SIG-M5 (cell line): ENCODE measurements around the gene FER.
A peak's percentile ranks its signal among the peaks of the same experiment; 100 is the strongest.
"Not testable (repeated sequence)": the region's sequence is repeated elsewhere in the genome, so short reads cannot be mapped to it uniquely, and the experiment has no call there.

Source experiments
- DNase-seq: peaks from one replicate; lab custom pipeline; 2025; lab: John Stamatoyannopoulos, UW

FER gene

DNA sequence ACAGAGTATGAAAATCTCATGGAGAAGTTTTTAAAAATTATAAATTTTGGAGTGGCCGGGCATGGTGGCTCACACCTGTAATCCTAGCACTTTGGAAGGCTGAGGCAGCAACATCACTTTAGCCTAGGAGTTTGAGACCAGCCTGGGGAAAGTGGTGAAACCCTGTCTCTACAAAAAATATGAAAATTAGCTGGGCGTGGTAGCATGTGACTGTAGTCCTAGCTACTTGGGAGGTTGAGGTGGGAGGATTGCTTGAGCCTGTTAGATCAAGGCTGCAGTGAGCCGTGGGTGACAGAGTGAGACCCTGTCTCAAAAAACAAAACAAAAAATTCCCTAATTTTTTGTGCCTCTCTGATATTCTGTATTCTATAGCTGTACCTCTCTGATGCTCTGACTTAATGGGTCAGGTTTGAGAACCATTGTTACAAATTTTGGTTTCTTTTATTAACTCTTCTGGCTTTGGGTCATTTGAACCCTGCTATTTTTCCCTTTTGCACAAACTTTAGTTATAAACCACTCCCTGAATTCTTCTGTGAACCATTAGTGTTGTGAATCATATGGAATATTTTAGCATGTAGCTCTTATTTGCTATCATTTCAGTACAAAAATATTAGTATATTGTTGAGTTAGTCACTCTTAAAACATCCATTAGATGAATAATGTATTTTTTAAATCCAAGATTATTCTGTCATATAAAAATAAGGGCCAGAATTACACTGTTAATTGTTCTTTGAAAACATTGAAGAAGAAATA lies 51.0 kb downstream of the FER start:
- DNase-seq: no peak

DNA sequence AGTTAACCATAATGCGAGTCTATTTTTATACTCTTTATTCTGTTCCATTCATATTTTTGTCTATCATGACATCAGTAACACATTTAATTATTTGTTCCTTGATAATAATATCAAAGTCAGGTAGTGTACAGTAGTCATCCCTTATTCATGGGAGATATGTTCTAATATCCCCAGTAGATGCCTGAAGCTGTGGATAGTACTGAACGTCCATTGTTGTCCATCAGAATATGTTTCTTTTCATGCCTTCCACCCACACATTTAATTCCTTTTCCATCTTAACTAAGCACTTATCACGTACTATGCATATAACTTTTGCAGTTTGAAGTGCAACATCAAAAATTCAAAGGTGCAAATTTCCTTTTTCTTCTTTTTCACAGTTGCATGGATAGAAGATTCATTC lies 53.6 kb downstream of the FER start:
- DNase-seq: no peak

DNA sequence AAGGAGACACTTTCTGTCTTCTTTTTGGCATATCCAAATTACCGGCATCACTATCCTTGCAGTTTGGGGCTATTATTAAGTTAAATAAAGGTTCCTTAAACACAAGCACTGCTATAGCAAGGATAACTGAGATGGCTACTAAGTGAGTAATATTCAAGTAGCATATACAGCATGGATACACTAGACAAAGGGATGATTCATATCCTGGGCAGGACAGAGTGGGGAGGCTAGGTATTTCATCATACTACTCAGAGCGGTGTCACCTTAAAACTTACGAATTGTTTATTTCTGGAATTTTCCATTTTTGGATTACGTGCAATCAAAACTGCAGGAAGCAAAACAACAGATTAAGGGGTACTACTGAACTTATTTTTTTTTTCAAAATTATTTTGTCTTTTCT lies 54.1 kb downstream of the FER start:
- no peak for DNase-seq

DNA sequence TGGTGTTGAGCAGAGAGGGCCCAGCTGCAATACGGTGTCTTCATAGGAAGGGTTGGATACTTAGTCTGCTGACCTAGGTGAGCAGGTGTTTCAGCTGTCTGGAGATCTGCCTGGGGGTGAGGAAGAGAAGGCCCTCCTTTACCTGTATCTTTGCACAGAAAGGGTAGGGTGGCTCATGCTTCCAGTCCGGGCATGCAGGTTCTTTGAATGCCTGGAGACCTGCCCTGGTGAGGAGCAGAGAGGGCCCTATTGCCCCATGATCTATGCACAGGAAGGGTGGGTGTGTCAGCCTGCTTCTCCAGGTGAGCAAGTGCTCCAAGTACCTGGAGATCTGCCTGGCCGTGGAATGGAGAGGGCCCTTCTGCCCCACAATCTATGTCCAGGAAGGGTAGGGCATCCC lies 63.0 kb downstream of the FER start:
- no peak for DNase-seq

DNA sequence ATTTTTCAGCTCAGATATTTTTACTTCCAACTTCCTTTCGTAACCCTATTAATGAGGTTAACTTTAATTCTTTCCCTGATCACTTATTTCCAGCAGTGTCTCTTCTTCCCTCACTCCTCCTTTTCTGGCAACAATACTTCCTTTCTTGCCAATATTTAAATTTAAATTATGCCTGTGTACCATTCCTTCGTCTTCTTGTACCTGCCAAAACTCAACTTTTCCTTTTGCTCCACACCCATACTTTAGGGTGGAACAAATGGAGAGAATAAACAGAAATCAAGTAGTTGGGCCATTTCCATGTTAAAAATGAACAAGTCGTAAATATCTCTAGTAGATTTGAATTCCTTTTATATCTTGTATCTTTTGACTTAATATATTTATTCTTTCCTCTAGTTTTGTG lies 66.0 kb downstream of the FER start:
- no peak for DNase-seq

DNA sequence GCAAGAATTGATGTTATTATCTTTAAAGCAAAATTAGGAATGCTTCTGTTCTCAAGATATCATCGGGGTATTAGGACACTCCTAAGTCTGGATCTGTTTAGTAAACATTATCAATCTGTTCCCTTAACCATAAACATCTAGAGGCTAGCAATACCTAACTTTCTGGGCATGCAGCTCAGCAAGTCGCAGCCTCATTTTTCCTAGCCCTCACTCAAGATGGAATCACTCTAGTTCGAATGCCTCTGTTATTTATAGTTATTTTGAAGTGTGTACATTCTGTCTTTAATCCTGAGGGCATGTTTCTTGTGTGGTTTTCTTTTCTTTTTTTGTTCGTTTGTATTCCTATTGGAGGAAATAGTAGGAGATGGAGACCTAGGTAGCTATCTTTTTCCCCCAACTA lies 66.9 kb downstream of the FER start:
- no peak for DNase-seq

DNA sequence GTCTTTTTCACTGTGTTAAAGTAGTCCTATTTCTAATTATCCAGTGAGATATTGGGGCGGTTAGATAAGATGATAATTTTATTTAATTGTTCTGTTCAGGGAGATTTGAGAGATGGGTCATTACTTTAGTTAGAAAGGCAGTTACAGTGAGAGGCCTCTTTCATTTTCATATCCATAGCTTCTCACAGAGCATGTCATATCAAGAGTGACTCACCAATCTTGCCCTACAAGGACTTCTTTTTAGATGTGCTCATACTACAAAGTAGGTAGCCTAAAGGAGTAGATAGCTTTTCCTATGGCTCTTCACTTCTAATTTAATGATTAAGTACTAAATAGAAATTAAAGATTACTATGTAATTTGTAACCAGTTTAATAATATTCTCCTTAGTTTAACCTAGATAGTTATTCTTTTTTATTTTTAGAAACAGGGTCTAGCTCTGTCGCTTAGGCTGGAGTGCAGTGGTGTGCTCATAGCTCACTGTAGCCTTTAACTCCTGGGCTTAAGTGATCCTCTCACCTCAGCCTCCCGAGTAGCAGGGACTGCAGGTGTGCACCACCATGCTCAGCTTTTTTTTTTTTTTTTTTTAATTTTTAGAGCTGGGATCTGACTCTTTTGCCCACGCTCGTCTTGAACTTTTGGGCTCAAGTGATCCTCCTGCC lies 71.0 kb downstream of the FER start:
- no peak for DNase-seq

DNA sequence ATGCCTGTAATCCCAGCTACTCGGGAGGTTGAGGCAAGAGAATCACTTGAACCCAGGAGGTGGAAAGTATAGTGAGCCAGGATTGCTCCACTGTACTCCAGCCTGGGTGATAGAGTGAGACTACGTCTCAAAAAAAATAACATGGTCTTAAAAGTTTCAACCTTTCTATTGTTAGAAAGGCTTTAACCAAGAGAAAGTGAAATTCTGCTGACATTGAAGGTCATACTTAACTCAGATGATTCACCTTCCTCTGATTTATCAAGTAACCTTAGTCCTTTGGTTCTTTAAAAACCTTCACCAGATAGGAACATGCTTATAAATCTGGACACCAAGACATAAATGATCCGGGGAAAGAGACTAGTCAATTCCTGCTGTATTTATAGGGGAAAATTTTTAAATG lies 73.3 kb downstream of the FER start:
- no peak for DNase-seq

DNA sequence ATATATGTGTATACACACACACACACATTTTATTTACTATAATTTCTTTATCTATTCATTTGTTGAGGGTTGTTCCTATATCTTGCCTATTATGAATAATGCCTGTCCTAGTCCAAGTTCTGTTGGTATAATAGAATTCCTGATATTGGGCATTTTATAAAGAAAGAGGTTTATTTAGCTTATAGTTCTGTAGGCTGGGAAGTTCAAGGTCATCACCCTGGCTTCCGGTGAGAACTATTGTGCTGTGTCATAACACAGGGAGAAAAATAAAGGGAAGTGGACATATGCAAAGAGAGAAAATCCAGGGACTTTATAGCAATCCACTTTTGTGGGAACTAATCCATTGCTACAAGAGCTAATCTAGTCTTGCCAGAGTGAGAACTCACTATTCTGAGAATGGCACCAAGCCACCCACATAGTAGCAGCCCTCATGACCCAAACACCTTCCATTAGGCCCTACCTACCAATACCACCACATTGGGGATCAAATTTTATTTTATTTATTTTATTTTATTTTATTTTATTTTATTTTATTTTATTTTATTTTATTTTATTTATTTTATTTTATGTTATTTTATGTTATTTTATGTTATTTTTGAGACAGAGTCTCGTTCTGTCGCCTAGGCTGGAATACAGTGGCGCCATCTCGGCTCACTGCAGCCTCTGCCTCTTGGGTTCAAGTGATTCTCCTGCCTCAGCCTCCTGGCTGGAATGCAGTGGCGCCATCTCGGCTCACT lies 74.7 kb downstream of the FER start:
- no peak for DNase-seq

DNA sequence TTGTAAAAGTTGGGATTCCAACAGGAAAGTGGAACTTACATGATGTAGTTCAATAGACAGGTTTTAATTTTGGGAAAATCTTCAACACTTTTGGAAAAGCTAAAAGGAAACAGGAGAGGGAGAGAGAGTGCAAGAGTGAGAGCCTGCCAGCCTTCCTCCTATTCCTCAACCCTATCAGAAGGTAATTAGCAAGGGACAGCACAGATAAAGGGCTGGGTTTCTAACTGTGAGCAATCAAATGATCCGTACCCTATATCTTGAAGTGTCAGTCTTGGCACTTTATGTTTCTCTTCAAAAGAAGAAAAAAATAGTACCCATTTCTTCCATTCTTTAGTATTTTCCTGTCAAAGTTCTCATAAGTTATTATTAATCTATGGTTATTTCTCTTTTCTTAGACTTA lies 79.4 kb downstream of the FER start:
- DNase-seq: no peak

DNA sequence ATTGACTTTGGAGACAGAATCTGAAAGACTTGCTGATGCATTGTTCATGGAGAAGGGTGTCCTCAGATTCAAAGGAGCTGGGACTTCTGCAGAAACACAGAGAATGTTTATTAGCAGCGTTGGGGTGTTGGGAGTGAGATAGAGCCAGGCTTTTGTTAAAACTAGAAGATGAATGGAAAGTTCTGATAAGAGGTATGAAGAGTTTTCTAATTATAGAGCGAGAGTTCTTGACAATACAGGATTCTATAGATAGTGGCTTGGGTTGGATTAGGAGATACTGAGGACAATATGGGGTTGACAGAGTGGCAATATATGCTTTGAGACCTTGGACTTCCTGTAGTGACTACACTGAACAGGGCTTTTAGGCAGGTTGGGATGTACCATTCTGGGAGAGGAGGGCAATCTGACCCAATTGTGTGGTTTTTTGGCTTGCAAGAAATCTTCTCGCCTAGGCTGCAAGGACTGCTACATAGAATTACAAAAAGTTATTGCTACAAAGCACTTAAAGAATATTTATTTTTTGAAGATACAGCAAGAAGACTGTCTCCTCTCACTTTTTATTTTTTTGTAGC lies 83.1 kb downstream of the FER start:
- DNase-seq: no peak

DNA sequence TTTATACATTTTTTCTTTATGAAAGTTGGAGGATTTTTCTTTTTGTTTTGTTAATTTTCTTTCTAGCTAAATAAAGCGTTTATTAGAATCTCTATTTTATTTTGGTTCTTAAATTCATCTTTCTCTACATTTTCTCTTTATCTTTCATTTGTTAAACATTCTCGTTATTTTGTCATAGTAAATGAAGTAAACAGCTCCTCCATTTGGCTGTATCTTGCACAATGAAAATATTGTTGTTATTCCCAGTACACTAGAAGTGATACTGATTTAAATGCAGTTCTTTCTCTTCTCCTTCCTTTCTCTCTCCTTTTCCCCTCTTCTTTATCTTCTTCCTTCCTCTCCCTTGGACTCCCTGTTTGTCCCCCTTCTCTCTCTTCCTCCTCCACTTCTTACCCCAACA lies 88.8 kb downstream of the FER start:
- no peak for DNase-seq

DNA sequence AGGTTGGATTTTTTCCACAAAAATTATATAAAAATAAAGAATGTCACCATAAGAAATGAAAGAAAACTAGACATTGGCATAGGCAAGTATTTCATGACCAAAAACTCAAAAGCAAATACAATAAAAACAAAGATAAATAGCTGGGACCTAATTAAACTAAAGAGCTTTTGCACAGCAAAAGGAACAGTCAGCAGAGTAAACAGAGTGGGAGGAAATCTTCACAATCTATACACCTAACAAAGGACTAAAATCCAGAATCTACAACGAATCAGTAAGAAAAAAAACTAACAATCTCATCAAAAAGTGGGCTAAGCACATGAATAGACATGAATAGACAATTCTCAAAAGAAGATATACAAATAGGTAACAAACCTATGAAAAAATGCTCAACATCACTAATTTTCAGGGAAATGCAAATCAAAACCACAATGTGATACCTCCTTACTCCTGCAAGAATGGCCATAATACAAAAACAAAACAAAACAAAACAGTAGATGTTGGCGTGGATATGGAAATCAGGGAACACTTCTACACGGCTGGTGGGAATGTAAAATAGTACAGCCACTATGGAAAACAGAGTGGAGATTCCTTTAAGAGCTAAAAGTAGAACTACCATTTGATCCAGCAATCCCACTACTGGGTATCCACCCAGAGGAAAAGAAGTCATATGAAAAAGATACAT lies 94.7 kb downstream of the FER start:
- DNase-seq: not testable (repeated sequence)

DNA sequence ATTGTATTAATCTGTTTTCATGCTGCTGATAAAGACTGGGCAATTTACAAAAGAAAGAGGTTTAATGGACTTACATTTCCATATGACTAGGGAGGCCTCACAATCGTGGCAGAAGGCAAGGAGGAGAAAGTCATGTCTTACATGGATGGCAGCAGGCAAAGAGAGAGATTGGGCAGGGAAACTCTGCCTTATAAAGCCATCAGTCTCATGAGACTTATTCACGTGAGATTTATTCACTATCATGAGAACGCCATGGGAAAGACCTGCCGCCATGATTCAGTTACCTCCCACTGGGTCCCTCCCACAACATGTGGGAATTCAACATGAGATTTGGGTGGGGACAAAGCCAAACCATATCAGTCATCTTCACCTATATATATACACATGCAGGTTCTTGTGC lies 103.4 kb downstream of the FER start:
- not testable (repeated sequence) for DNase-seq

DNA sequence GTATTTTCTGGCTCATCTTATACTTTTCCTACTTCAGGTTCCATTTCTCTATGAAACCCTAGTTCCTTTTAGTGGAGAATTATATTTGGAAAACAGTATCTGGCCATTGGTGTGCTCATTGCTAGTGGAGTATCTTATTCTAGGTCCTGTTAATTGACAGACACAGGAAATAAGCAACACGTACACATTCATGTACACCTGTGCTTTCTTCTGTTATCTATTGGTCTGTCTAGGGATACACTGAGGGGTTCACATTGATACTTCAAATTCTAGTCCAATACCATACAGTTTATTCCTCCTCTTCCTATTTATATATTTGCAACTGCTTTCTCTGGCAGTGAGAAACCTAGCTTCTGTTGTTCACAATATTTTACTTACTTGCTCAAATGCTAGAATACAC lies 110.2 kb downstream of the FER start:
- no peak for DNase-seq

DNA sequence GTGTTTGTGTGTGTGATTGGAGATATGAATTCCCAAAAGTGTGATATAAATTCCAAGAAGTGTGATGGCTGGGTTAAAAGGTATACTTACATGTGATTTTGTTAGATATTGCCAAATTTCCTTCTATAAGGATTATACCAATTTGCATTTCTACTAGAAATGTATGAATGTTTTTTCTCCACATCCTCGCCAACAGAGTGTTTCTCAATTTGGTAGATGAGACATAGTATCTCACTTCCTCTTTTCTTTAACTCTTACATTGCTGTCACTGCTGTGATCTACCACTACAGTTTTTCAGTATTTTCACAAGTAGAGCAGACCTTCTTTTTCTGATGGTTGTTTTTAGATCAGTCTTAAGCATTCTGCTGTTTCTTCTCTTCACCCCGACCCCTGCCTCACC lies 111.3 kb downstream of the FER start:
- peak; percentile 51 for DNase-seq

DNA sequence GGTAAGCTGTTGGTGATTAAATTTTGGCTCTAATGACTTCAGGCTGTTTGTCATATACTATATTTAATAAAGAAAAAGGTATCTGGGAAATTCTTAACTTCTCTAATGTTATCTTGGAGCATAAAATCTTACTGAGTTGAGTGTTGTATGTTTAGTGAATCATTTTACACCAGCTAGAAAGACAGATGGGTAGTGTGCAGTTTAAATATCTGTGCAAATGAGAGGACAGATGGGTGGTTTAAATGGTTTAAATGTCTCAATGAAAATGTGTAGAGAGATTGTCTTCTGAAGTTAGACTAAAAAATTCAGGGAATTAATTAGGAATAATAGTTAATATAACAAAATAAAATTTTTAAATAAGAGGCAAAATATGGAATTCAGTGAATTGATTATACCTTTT lies 114.5 kb downstream of the FER start:
- DNase-seq: no peak

DNA sequence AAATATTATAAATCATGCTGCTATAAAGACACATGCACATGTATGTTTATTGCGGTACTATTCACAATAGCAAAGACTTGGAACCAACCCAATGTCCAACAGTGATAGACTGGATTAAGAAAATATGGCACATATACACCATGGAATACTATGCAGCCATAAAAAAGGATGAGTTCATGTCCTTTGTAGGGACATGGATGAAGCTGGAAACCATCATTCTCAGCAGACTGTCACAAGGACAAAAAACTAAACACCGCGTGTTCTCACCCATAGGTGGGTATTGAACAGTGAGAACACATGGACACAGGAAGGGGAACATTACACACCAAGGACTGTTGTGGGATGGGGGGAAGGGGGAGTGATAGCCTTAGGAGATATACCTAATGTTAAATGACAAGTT lies 118.4 kb downstream of the FER start:
- DNase-seq: not testable (repeated sequence)

DNA sequence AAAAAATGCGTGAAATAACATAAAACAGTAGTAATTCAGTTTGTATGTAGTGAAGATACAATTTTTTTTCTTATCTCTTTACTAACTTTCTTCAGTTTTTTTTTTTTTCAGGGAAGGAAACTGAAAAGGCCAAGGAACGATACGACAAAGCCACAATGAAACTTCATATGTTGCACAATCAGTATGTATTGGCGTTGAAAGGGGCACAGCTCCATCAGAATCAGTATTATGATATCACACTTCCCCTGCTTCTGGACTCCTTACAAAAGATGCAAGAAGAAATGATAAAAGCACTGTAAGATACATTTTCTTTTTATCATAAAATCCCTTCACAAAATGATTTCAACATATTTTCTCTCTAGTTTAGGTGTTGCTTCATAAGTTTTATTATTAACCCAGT lies 120.0 kb downstream of the FER start:
- DNase-seq: peak; percentile 23

DNA sequence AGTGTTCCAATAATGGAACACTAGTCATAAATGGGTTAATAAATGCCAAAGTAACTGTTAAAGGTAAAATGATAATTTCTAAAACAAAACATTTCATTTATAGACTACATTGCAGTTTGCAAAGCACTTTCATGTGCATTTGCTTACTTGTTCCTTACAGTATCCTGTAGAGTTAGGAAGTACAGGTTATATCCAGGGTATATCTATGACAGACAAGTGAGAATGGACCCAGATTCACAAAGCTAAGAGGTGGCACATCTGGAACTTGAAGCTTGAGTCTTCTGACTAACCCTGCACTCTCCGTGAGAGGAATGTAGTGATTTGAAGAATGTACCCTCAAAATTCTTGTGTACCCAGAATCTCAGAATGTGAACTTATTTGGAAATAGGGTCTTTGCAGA lies 121.4 kb downstream of the FER start:
- no peak for DNase-seq

DNA sequence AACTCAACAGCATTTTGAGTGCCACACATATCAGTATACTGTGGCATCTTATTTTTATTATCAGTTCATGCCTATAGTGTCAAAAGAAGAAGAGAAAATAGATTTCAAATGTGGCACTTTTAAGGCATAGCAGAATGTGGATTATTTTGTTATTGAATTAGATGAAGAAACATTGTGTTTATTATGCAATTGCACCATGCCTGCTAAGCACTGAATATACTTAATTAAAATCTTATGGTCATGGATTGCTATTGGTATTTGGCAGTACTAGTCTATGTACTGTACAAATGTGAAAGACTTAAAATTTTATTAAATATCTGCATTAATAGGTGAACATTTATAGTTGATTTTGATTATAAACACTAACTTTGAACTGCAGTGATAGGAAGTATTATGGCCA lies 128.8 kb downstream of the FER start:
- no peak for DNase-seq

DNA sequence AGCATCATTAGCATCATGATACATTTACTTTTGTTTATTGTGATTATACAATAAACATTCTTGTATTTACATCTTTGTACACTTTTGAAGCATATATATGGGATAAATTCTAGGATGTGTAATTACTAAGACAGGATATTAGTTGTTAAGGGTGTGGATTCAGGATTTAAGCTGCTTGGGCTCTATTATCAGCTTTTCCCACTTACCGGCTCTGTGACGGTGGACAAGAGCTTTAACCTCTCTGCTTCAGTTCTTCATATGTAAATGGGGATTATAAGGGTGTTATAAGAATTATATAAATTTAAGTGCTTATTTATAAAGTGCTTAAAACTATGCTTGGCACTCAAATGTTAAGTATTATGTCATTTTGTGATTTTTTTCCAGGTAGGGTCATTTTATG lies 131.1 kb downstream of the FER start:
- DNase-seq: no peak
